Fibroblast of mammary gland (primary cell): ENCODE results near the gene SARNP.

Source experiments
- DNase-seq: peaks from one replicate; pipeline ENCODE4 v3.0.0-alpha.2; 2010; ENCODE audit warnings: low read depth
- H3K4me3 ChIP-seq: 2 replicates; pipeline ENCODE4 v1.5.1; 2011; ENCODE audit warnings: low read depth, mild to moderate bottlenecking, low read length, moderate library complexity; ENCODE audit not compliant: control insufficient read depth
- CTCF ChIP-seq: conservative IDR thresholded peaks from 2 replicates; pipeline ENCODE4 v1.5.1; 2011; ENCODE audit warnings: low read depth, low read length, inconsistent platforms; ENCODE audit not compliant: control insufficient read depth, insufficient read depth

Gene SARNP

GRCh38 chr12:55737581-55738122 is 79.9 kb downstream of the SARNP start:
- TF ChIP-seq CTCF = no peak
- H3K4me3 ChIP-seq = no peak overlapping the region
- no peak for DNase-seq

GRCh38 chr12:55736780-55737580 is 80.5 kb downstream of the SARNP start:
- peak; percentile 97 for TF ChIP-seq CTCF
- DNase-seq = peak; percentile 77
- no peak overlapping the region for H3K4me3 ChIP-seq

- no peak for TF ChIP-seq CTCF
- no peak overlapping the region for H3K4me3 ChIP-seq
- no peak for DNase-seq
These were observed 81.4 kb downstream of the SARNP start for GRCh38 chr12:55736076-55736475.

- no peak for TF ChIP-seq CTCF
- DNase-seq = no peak
- no peak overlapping the region for H3K4me3 ChIP-seq
These were observed 82.9 kb downstream of the SARNP start for GRCh38 chr12:55734595-55734994.

GRCh38 chr12:55733858-55734257 is 83.7 kb downstream of the SARNP start:
- no peak for TF ChIP-seq CTCF
- H3K4me3 ChIP-seq = no peak overlapping the region
- DNase-seq = no peak

GRCh38 chr12:55733021-55733555 is 84.4 kb downstream of the SARNP start:
- no peak overlapping the region for H3K4me3 ChIP-seq
- no peak for DNase-seq
- no peak for TF ChIP-seq CTCF
